Ascending aorta (tissue), 2 donors: ENCODE results near the gene IL37. TPM values are rescaled to one million over a fixed set of nuclear protein-coding genes. Genes with fewer than 3 reads are reported as not detected.

Experiments
- DNase-seq, 2 donors: peaks; one replicate each; pipeline ENCODE4 v3.0.0-alpha.2; 2019; ENCODE audit warnings: low spot score in 2 of 2
- H3K27ac ChIP-seq, 2 donors: fragments of 200-600 bp; sonication (generic); one replicate each; pipeline ENCODE4 v1.5.1; 2016 to 2017; ENCODE audit warnings: mild to moderate bottlenecking in 1 of 2
- H3K27me3 ChIP-seq: fragments of 200-600 bp; sonication (generic); one replicate; pipeline ENCODE4 v1.5.1; 2017
- H3K36me3 ChIP-seq, 2 donors: fragments of 200-600 bp; sonication (generic); one replicate each; pipeline ENCODE4 v1.5.1; 2016
- H3K4me1 ChIP-seq, 2 donors: fragments of 200-600 bp; sonication (generic); one replicate each; pipeline ENCODE4 v1.5.1; 2016 to 2017; ENCODE audit warnings: mild to moderate bottlenecking in 1 of 2
- H3K4me3 ChIP-seq, 2 donors: fragments of 200-600 bp; sonication (generic); one replicate each; pipeline ENCODE4 v1.5.1; 2016 to 2017; ENCODE audit warnings: mild to moderate bottlenecking in 1 of 2
- H3K9me3 ChIP-seq, 2 donors: fragments of 200-600 bp; sonication (generic); one replicate each; pipeline ENCODE4 v1.5.1; 2016
- CTCF ChIP-seq, 3 experiments: fragments of 200-600 bp in 2 of 3; fragments of 450-650 bp in 1 of 3; sonication (generic) in 2 of 3; IDR thresholded peaks; one replicate each; pipeline ENCODE4 v1.5.1; 2016 to 2019; ENCODE audit warnings: antibody characterized with exemption in 3 of 3, mild to moderate bottlenecking in 1 of 3, moderate library complexity in 1 of 3
- intact Hi-C: fragments of 100-400 bp; cut with DNase I; formaldehyde crosslinking; loops from one replicate; pipeline ENCODE4 v1.15.1; 2023
- total RNA-seq: library from RNA; depleted of rRNA; stranded (reverse); fragments of >200 nt; gene quantifications from one replicate; pipeline ENCODE4 v1.1.0, GENCODE V29; 2016

Gene IL37
- total RNA-seq, 1 donor from 2014 or later = not detected

GRCh38 chr2:112870841-112871835 is 39.8 kb upstream of the IL37 start:
- Histone ChIP-seq H3K4me3 (no peak overlapping the region), H3K27ac (no peak overlapping the region), H3K36me3 (no peaks in the 10 kb centered on the region), H3K9me3 (no peaks in the 10 kb centered on the region), H3K4me1 (no peaks in the 10 kb centered on the region), H3K27me3 (no peaks in the 10 kb centered on the region)
- TF ChIP-seq CTCF (IDR thresholded peaks at IDR 0.05) = no peak
- intact Hi-C loops = no loop called here
- no peak for DNase-seq

- Histone ChIP-seq H3K27me3 (no peaks in the 10 kb centered on the region), H3K4me3 (no peak overlapping the region), H3K27ac (no peak overlapping the region), H3K4me1 (no peaks in the 10 kb centered on the region), H3K36me3 (no peaks in the 10 kb centered on the region), H3K9me3 (no peaks in the 10 kb centered on the region)
- intact Hi-C loops = no loop called here
- no peak for TF ChIP-seq CTCF (IDR thresholded peaks at IDR 0.05)
- DNase-seq = no peak
Measured at GRCh38 chr2:112876257-112876970, 34.6 kb upstream of the IL37 start.

- no peaks in the 10 kb centered on the region for H3K4me1 ChIP-seq
- DNase-seq = no peak
- no peaks in the 10 kb centered on the region for H3K36me3 ChIP-seq
- H3K9me3 ChIP-seq = no peaks in the 10 kb centered on the region
- no peak for TF ChIP-seq CTCF (IDR thresholded peaks at IDR 0.05)
- no peak overlapping the region for H3K4me3 ChIP-seq
- intact Hi-C loops = no loop called here
- no peak overlapping the region for H3K27ac ChIP-seq
- H3K27me3 ChIP-seq = no peaks in the 10 kb centered on the region
Measured at GRCh38 chr2:112876971-112877361, 34.0 kb upstream of the IL37 start.

- Histone ChIP-seq H3K27ac (no peak overlapping the region), H3K4me3 (no peak overlapping the region), H3K4me1 (no peaks in the 10 kb centered on the region), H3K9me3 (no peaks in the 10 kb centered on the region), H3K27me3 (no peaks in the 10 kb centered on the region), H3K36me3 (no peaks in the 10 kb centered on the region)
- DNase-seq = no peak
- intact Hi-C loops = no loop called here
- no peak for TF ChIP-seq CTCF (IDR thresholded peaks at IDR 0.05)
Measured at GRCh38 chr2:112877423-112877822, 33.5 kb upstream of the IL37 start.

GRCh38 chr2:112879491-112880041 is 31.4 kb upstream of the IL37 start:
- no peak for DNase-seq
- no peak overlapping the region for H3K4me3 ChIP-seq
- no peaks in the 10 kb centered on the region for H3K9me3 ChIP-seq
- no peaks in the 10 kb centered on the region for H3K4me1 ChIP-seq
- no peaks in the 10 kb centered on the region for H3K27me3 ChIP-seq
- no peaks in the 10 kb centered on the region for H3K36me3 ChIP-seq
- H3K27ac ChIP-seq = no peak overlapping the region
- TF ChIP-seq CTCF (IDR thresholded peaks at IDR 0.05) = no peak
- intact Hi-C loops = no loop called here
